AG09319 (cell line): Measurements from ENCODE around the gene JKAMP.

ENCODE experiments used
- DNase-seq: peaks from one replicate; pipeline ENCODE4 v3.0.0-alpha.2; 2010; ENCODE audit warnings: low read depth; ENCODE audit errors: extremely low read depth
- CTCF ChIP-seq: IDR thresholded peaks from 2 replicates; pipeline ENCODE4 v1.5.1; 2011; ENCODE audit warnings: low read depth, mild to moderate bottlenecking, inconsistent platforms, low read length, moderate library complexity

Gene JKAMP

GRCh38 chr14:59540852-59541251 lies 56.5 kb downstream of the JKAMP start:
- no peak for DNase-seq

GRCh38 chr14:59541731-59542130 lies 57.4 kb downstream of the JKAMP start:
- DNase-seq: no peak

More at GRCh38 chr14:59540852-59541251, 56.5 kb downstream of the JKAMP start:
- no peak for TF ChIP-seq CTCF

GRCh38 chr14:59543873-59544272 lies 59.6 kb downstream of the JKAMP start:
- TF ChIP-seq CTCF: no peak
- DNase-seq: no peak

More at GRCh38 chr14:59541731-59542130, 57.4 kb downstream of the JKAMP start:
- no peak for TF ChIP-seq CTCF

GRCh38 chr14:59547310-59547709 lies 63.0 kb downstream of the JKAMP start:
- TF ChIP-seq CTCF: no peak
- DNase-seq: no peak
